Mesenchymal stem cell (in vitro differentiated cells and primary cell): ENCODE results near the gene GNAT1.
"Not testable (repeated sequence)": the region's sequence is repeated elsewhere in the genome, so short reads cannot be mapped to it uniquely, and the experiment has no call there.

Experiments
- DNase-seq: peaks from one replicate; pipeline ENCODE4 v3.0.0-alpha.2; 2013
- H2AFZ ChIP-seq: one replicate; pipeline ENCODE4 v1.6.1; 2013; ENCODE audit warnings: low read depth, mild to moderate bottlenecking, control low read depth, inconsistent platforms, low read length, moderate library complexity
- H2AK5ac ChIP-seq: 2 replicates; pipeline ENCODE4 v1.6.1; 2013; ENCODE audit warnings: low read length, moderate library complexity, mild to moderate bottlenecking, inconsistent platforms; ENCODE audit not compliant: severe bottlenecking
- H2BK120ac ChIP-seq: one replicate; pipeline ENCODE4 v1.6.1; 2013; ENCODE audit warnings: low read depth, mild to moderate bottlenecking, inconsistent platforms, low read length, moderate library complexity
- H2BK12ac ChIP-seq, 2 experiments: one replicate each; pipeline ENCODE4 v1.6.1; 2013; ENCODE audit warnings: inconsistent platforms in 2 of 2, low read length in 2 of 2, mild to moderate bottlenecking in 2 of 2, moderate library complexity in 2 of 2, control low read depth in 1 of 2
- H2BK15ac ChIP-seq: one replicate; pipeline ENCODE4 v1.6.1; 2013; ENCODE audit warnings: mild to moderate bottlenecking, low read depth, inconsistent platforms; ENCODE audit not compliant: poor library complexity, severe bottlenecking
- H2BK5ac ChIP-seq: 2 replicates; pipeline ENCODE4 v1.6.1; 2013; ENCODE audit warnings: low read depth, mild to moderate bottlenecking, low read length, control low read depth, inconsistent platforms; ENCODE audit not compliant: poor library complexity, severe bottlenecking
- H3K14ac ChIP-seq, 2 experiments: one replicate each; pipeline ENCODE4 v1.6.1; 2013; ENCODE audit warnings: inconsistent platforms in 2 of 2, low read length in 2 of 2, control low read depth in 1 of 2, mild to moderate bottlenecking in 1 of 2, moderate library complexity in 1 of 2
- H3K18ac ChIP-seq, 2 experiments: one replicate each; pipeline ENCODE4 v1.6.1; 2013; ENCODE audit warnings: inconsistent platforms in 2 of 2, low read length in 2 of 2, control low read depth in 1 of 2, low read depth in 1 of 2, mild to moderate bottlenecking in 1 of 2
- H3K23ac ChIP-seq, 2 experiments: one replicate each; pipeline ENCODE4 v1.6.1; 2013; ENCODE audit warnings: inconsistent platforms in 2 of 2, low read length in 2 of 2, mild to moderate bottlenecking in 2 of 2, moderate library complexity in 2 of 2, control low read depth in 1 of 2
- H3K27ac ChIP-seq: 2 replicates; pipeline ENCODE4 v1.5.1; 2013; ENCODE audit warnings: mild to moderate bottlenecking, moderate library complexity, low read length, control low read depth, inconsistent platforms; ENCODE audit not compliant: poor library complexity, severe bottlenecking
- H3K27me3 ChIP-seq, 2 experiments: 2 replicates each; pipeline versions ENCODE4 v1.6.1 to v1.7.0; 2013; ENCODE audit warnings: low read length in 2 of 2, mild to moderate bottlenecking in 2 of 2, moderate library complexity in 2 of 2, control low read depth in 1 of 2, inconsistent platforms in 1 of 2; ENCODE audit not compliant: control insufficient read depth in 1 of 2, insufficient read depth in 1 of 2
- H3K36me3 ChIP-seq, 2 experiments: 2 replicates each; pipeline versions ENCODE4 v1.6.1 to v1.7.0; 2013; ENCODE audit warnings: low read length in 2 of 2, control low read depth in 1 of 2, inconsistent platforms in 1 of 2, low read depth in 1 of 2, mild to moderate bottlenecking in 1 of 2; ENCODE audit not compliant: insufficient read depth in 2 of 2, control insufficient read depth in 1 of 2
- H3K4ac ChIP-seq, 2 experiments: one replicate each; pipeline ENCODE4 v1.6.1; 2013; ENCODE audit warnings: inconsistent platforms in 2 of 2, low read length in 2 of 2, mild to moderate bottlenecking in 2 of 2, moderate library complexity in 2 of 2, control low read depth in 1 of 2, low read depth in 1 of 2
- H3K4me1 ChIP-seq: 2 replicates; pipeline ENCODE4 v1.6.1; 2013; ENCODE audit warnings: low read depth, low read length, control low read depth; ENCODE audit not compliant: control insufficient read depth, insufficient read depth
- H3K4me2 ChIP-seq: 2 replicates; pipeline ENCODE4 v1.6.1; 2013; ENCODE audit warnings: low read length, mild to moderate bottlenecking, inconsistent platforms; ENCODE audit not compliant: poor library complexity, severe bottlenecking
- H3K4me3 ChIP-seq, 2 experiments: 2 replicates each; pipeline versions ENCODE4 v1.5.1 to v1.7.0; 2013; ENCODE audit warnings: low read length in 2 of 2, mild to moderate bottlenecking in 2 of 2, control low read depth in 1 of 2, low read depth in 1 of 2; ENCODE audit not compliant: insufficient read depth in 1 of 2
- H3K79me1 ChIP-seq: replicated peaks from 2 replicates; pipeline ENCODE4 v1.6.1; 2013; ENCODE audit warnings: mild to moderate bottlenecking, control low read depth, low read length, inconsistent platforms; ENCODE audit not compliant: poor library complexity, severe bottlenecking
- H3K9ac ChIP-seq: 2 replicates; pipeline ENCODE4 v1.7.0; 2013; ENCODE audit warnings: mild to moderate bottlenecking, low read length, moderate library complexity
- H3K9me3 ChIP-seq: 2 replicates; pipeline ENCODE4 v1.7.0; 2013; ENCODE audit warnings: mild to moderate bottlenecking, low read length; ENCODE audit not compliant: control insufficient read depth
- H4K8ac ChIP-seq: one replicate; pipeline ENCODE4 v1.6.1; 2013; ENCODE audit warnings: inconsistent platforms, mild to moderate bottlenecking, low read length, moderate library complexity
- H4K91ac ChIP-seq: one replicate; pipeline ENCODE4 v1.6.1; 2013; ENCODE audit warnings: mild to moderate bottlenecking, low read length, inconsistent platforms
- WGBS: methylation state at CpG from one replicate; pipeline ENCODE4 v1.1.7; 2013; ENCODE audit warnings: mixed read lengths; 5-methylcytosine and 5-hydroxymethylcytosine counted together

GNAT1 gene

GRCh38 chr3:50211368-50211717 is 19.9 kb downstream of the GNAT1 start:
- not testable (repeated sequence) for H3K23ac ChIP-seq, DNase-seq

DNA sequence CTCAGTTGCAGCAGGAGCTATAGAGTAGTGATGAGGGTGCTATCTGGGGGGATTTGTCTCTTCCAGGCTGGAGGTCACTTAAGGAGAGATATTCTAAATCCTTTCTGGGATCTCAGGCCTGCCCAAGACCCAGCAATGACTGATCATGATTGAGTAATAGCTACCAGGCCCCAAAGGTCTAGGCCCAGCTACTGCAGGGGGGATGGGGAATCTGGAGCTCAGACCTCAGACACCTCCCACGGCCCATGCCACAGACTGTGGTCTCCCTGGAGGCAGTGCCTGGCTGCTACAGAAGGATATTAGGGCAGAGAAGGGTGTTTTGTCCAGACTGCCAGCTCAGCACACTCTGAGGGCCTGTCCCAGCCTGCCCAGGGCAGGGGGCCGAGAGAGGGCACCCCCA is 20.5 kb downstream of the GNAT1 start:
- H2BK15ac ChIP-seq = no peak overlapping the region
- H3K14ac ChIP-seq = no peak overlapping the region
- no peak overlapping the region for H3K23ac ChIP-seq
- no peak overlapping the region for H3K9ac ChIP-seq
- no peak overlapping the region for H2AK5ac ChIP-seq
- no peaks in the 10 kb centered on the region for H3K9me3 ChIP-seq
- peaks cover 23 to 48% of the 10 kb centered on the region in 2 experiments for H3K27me3 ChIP-seq
- H2BK12ac ChIP-seq = no peak overlapping the region
- H2AFZ ChIP-seq = no peak overlapping the region
- H3K4me1 ChIP-seq = peaks cover 6% of the 10 kb centered on the region
- no peaks in the 10 kb centered on the region for H3K36me3 ChIP-seq
- 88% methylated on average over 2 of the region's 2 CpGs for WGBS
- no peak overlapping the region for H3K4ac ChIP-seq
- H3K18ac ChIP-seq = no peak overlapping the region
- DNase-seq = peak; percentile 32
- no peak overlapping the region for H2BK5ac ChIP-seq
- H2BK120ac ChIP-seq = no peak overlapping the region
- no peak overlapping the region for H3K27ac ChIP-seq
- H3K4me3 ChIP-seq = no peak overlapping the region
- peak overlapping the region; percentile 36 for H4K8ac ChIP-seq
- H4K91ac ChIP-seq = peak overlapping the region; percentile 43
- no peak overlapping the region for H3K4me2 ChIP-seq
- no peaks in the 10 kb centered on the region for H3K79me1 ChIP-seq

More at GRCh38 chr3:50211368-50211717, 19.9 kb downstream of the GNAT1 start:
- not testable (repeated sequence) for H3K18ac ChIP-seq, H3K36me3 ChIP-seq, H2AFZ ChIP-seq, H2BK5ac ChIP-seq, H2BK12ac ChIP-seq, H3K9me3 ChIP-seq, H3K14ac ChIP-seq, H4K91ac ChIP-seq, H3K79me1 ChIP-seq, H3K4me1 ChIP-seq, H2BK15ac ChIP-seq, H2BK120ac ChIP-seq, H3K4me3 ChIP-seq, H4K8ac ChIP-seq, H3K27ac ChIP-seq, H3K4ac ChIP-seq, H3K9ac ChIP-seq, H3K4me2 ChIP-seq, H2AK5ac ChIP-seq
- H3K27me3 ChIP-seq = peaks cover 29 to 51% of the 10 kb centered on the region in 2 experiments
- 90% methylated on average over 3 of the region's 5 CpGs for WGBS

DNA sequence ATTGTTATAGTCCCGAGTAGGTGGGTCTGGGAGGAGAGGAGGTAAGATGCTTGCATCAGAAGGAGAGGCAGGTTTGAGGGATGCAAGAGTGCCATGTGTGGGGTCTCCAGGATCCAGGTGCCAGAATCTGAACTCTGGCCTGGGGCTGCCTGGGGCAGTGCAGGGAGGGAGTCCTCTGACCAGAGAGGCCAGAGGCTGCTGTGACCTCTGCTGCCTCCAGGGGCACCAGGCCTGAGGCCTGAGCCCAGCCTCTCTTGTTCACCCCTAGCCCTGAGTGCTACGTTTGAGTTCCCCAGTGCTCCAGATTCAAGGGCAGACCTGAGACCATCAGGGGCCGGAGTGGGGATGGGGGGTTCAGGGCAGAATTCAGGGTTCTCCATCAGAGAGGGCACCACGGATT is 21.1 kb downstream of the GNAT1 start:
- H4K8ac ChIP-seq = no peak overlapping the region
- H3K27ac ChIP-seq = no peak overlapping the region
- H2BK12ac ChIP-seq = no peak overlapping the region
- H2AFZ ChIP-seq = no peak overlapping the region
- no peak overlapping the region for H3K4ac ChIP-seq
- H3K4me2 ChIP-seq = no peak overlapping the region
- H3K4me3 ChIP-seq = no peak overlapping the region
- H2BK5ac ChIP-seq = no peak overlapping the region
- no peak overlapping the region for H3K9ac ChIP-seq
- no peak overlapping the region for H2AK5ac ChIP-seq
- H3K36me3 ChIP-seq = no peaks in the 10 kb centered on the region
- H3K4me1 ChIP-seq = peaks cover 6% of the 10 kb centered on the region
- H3K14ac ChIP-seq = no peak overlapping the region
- no peaks in the 10 kb centered on the region for H3K9me3 ChIP-seq
- no peak overlapping the region for H3K18ac ChIP-seq
- no peaks in the 10 kb centered on the region for H3K79me1 ChIP-seq
- DNase-seq = no peak
- peak overlapping the region; percentile 43 for H4K91ac ChIP-seq
- H3K27me3 ChIP-seq = peaks cover 22 to 52% of the 10 kb centered on the region in 2 experiments
- no peak overlapping the region for H2BK15ac ChIP-seq
- H3K23ac ChIP-seq = no peak overlapping the region
- 81% methylated on average over 4 of the region's 4 CpGs for WGBS
- H2BK120ac ChIP-seq = no peak overlapping the region

GRCh38 chr3:50212971-50213370 is 21.6 kb downstream of the GNAT1 start:
- Histone ChIP-seq H4K91ac (no peak overlapping the region), H4K8ac (no peak overlapping the region), H2AK5ac (no peak overlapping the region), H3K9ac (no peak overlapping the region), H3K23ac (no peak overlapping the region), H3K36me3 (no peaks in the 10 kb centered on the region), H2AFZ (no peak overlapping the region), H3K27ac (no peak overlapping the region), H3K27me3 (peaks cover 22 to 52% of the 10 kb centered on the region in 2 experiments), H3K18ac (no peak overlapping the region), H3K4me1 (peaks cover 6% of the 10 kb centered on the region), H3K9me3 (no peaks in the 10 kb centered on the region), H3K79me1 (no peaks in the 10 kb centered on the region), H2BK12ac (no peak overlapping the region), H3K4ac (no peak overlapping the region), H2BK15ac (peak overlapping the region; percentile 33), H3K14ac (no peak overlapping the region), H3K4me2 (no peak overlapping the region), H2BK5ac (no peak overlapping the region), H3K4me3 (peak overlapping the region in 1 of 2 experiments; percentile 30), H2BK120ac (no peak overlapping the region)
- 94% methylated on average over 3 of the region's 3 CpGs for WGBS
- DNase-seq = no peak
